Large intestine (tissue), 3 donors: ENCODE data around the gene CIB4. TPM values are rescaled to one million over a fixed set of nuclear protein-coding genes. Genes with fewer than 3 reads are reported as not detected.
"Not testable (repeated sequence)": the region's sequence is repeated elsewhere in the genome, so short reads cannot be mapped to it uniquely, and the experiment has no call there.

Source experiments
- DNase-seq, 2 donors: peaks; one replicate each; pipeline versions ENCODE4 v3.0.0 to v3.0.0-alpha.2; 2013
- H3K27ac ChIP-seq: one replicate; pipeline ENCODE4 v1.5.1; 2013; ENCODE audit warnings: low read length
- H3K27me3 ChIP-seq: 2 replicates; pipeline ENCODE4 v1.6.1; 2013; ENCODE audit warnings: low read length; ENCODE audit not compliant: control insufficient read depth, insufficient read depth
- H3K36me3 ChIP-seq: 2 replicates; pipeline ENCODE4 v1.6.1; 2013; ENCODE audit warnings: low read length; ENCODE audit not compliant: control insufficient read depth, insufficient read depth
- H3K4me1 ChIP-seq: one replicate; pipeline ENCODE4 v1.6.1; 2013; ENCODE audit warnings: low read length; ENCODE audit not compliant: control insufficient read depth, insufficient read depth
- H3K4me3 ChIP-seq: one replicate; pipeline ENCODE4 v1.5.1; 2013; ENCODE audit warnings: low read length
- H3K9me3 ChIP-seq: one replicate; pipeline ENCODE4 v1.6.1; 2013; ENCODE audit warnings: mild to moderate bottlenecking, low read depth, low read length, moderate library complexity; ENCODE audit not compliant: control insufficient read depth
- WGBS: methylation state at CpG from one replicate; pipeline ENCODE4 v1.1.5; 2013; ENCODE audit warnings: low lambda C conversion rate; ENCODE audit not compliant: insufficient coverage; 5-methylcytosine and 5-hydroxymethylcytosine counted together
- polyA plus RNA-seq: library from polyadenylated mRNA; unstranded; fragments of 120-200 nt; gene quantifications from one replicate; pipeline ENCODE4 v1.2.1, GENCODE V29; 2013

CIB4 gene
- polyA plus RNA-seq, 1 donor = 0.21 TPM

GRCh38 chr2:26568076-26568890 is 72.9 kb downstream of the CIB4 start:
- no peak for DNase-seq
- no peaks in the 10 kb centered on the region for H3K9me3 ChIP-seq
- WGBS = no CpG with 5 or more reads among the region's 7 CpGs
- H3K27me3 ChIP-seq = peaks cover 51% of the 10 kb centered on the region
- no peaks in the 10 kb centered on the region for H3K36me3 ChIP-seq
- no peak overlapping the region for H3K27ac ChIP-seq
- H3K4me3 ChIP-seq = no peak overlapping the region
- H3K4me1 ChIP-seq = no peaks in the 10 kb centered on the region

DNA sequence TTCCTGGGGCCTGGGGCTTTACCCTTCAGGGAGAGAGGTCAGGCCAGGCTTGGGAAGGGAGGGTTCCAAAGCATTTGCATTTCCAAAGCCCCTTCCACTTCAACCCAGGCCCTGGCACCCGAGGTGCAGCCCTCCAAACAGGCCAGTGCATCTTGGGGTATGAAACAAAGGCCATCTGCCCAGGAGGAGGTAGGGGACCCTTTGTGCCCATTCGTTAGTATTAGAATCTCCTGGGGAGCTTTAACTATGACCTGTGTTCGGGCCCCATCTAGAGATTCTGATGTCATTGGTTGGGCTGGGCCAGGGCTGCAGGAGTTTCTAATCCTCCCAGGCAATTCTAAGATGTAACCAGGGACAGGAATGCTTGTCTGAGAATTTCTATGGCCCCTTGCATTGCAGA is 73.6 kb downstream of the CIB4 start:
- Histone ChIP-seq H3K4me3 (no peak overlapping the region), H3K27me3 (peaks cover 55% of the 10 kb centered on the region), H3K36me3 (no peaks in the 10 kb centered on the region), H3K4me1 (no peaks in the 10 kb centered on the region), H3K27ac (no peak overlapping the region), H3K9me3 (no peaks in the 10 kb centered on the region)
- DNase-seq = no peak
- no CpG with 5 or more reads among the region's 3 CpGs for WGBS

DNA sequence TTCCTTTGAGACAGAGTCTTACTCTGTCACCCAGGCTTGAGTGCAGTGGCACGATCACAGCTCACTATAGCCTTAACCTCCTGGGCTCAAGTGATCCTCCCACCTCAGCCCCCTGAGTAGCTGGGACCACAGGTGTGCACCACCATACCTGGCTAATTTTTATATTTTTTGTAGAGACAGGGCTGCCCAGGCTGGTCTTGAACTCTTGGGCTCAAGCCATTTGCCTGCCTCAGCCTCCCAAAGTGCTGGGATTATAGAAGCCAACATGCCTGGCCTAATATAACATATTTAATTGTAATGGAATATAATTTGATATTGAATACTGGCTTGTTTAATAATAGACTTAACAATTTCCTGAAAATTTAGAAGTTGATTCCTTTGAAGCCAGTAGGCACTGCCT is 74.4 kb downstream of the CIB4 start:
- H3K27ac ChIP-seq, H3K36me3 ChIP-seq, DNase-seq, H3K9me3 ChIP-seq, H3K4me3 ChIP-seq, H3K4me1 ChIP-seq: not testable (repeated sequence)
- peaks cover 60% of the 10 kb centered on the region for H3K27me3 ChIP-seq
- no CpG with 5 or more reads among the region's 1 CpG for WGBS

GRCh38 chr2:26566081-26566375 is 75.1 kb downstream of the CIB4 start:
- no peak for DNase-seq
- no peak overlapping the region for H3K27ac ChIP-seq
- H3K9me3 ChIP-seq = no peaks in the 10 kb centered on the region
- no peaks in the 10 kb centered on the region for H3K36me3 ChIP-seq
- peaks cover 4% of the 10 kb centered on the region for H3K4me1 ChIP-seq
- no peak overlapping the region for H3K4me3 ChIP-seq
- peaks cover 62% of the 10 kb centered on the region for H3K27me3 ChIP-seq
- no CpG with 5 or more reads among the region's 6 CpGs for WGBS

DNA sequence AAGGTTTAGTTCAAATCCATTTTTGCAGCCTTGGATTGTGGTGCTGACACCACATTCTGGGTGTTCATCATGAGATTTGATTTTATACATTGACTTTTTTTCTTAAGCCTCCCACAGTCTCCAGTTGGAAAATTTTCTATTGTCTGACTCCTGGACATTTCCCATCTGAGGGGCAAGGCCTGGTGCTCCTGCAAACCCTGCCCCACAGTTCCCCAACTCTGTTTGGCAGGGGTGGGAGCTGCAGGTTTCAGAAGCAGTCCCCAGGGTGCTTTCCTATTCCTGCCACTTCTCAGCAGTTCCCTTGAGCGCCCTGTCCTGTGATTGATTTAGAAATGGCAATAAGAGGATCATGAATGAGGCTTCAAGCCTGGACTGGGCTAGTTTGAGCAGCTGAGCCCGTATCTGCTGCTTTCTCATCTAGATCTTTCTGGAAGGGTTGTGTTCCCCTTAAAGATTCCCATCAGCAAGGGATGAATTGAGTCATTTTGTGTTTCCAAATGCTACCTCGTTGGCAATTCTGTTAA is 77.0 kb downstream of the CIB4 start:
- WGBS = no CpG with 5 or more reads among the region's 3 CpGs
- peaks cover 71% of the 10 kb centered on the region for H3K27me3 ChIP-seq

GRCh38 chr2:26563686-26564085 is 77.5 kb downstream of the CIB4 start:
- peaks cover 76% of the 10 kb centered on the region for H3K27me3 ChIP-seq
- H3K36me3 ChIP-seq = no peaks in the 10 kb centered on the region
- no peaks in the 10 kb centered on the region for H3K9me3 ChIP-seq
- no peak for DNase-seq
- 100% methylated on average over 1 of the region's 5 CpGs for WGBS
- no peak overlapping the region for H3K4me3 ChIP-seq
- no peak overlapping the region for H3K27ac ChIP-seq
- H3K4me1 ChIP-seq = peaks cover 4% of the 10 kb centered on the region

More for the DNA sequence above, 77.0 kb downstream of the CIB4 start:
- Histone ChIP-seq H3K36me3 (no peaks in the 10 kb centered on the region), H3K4me1 (peaks cover 4% of the 10 kb centered on the region), H3K9me3 (no peaks in the 10 kb centered on the region), H3K4me3 (no peak overlapping the region), H3K27ac (no peak overlapping the region)
- no peak for DNase-seq

DNA sequence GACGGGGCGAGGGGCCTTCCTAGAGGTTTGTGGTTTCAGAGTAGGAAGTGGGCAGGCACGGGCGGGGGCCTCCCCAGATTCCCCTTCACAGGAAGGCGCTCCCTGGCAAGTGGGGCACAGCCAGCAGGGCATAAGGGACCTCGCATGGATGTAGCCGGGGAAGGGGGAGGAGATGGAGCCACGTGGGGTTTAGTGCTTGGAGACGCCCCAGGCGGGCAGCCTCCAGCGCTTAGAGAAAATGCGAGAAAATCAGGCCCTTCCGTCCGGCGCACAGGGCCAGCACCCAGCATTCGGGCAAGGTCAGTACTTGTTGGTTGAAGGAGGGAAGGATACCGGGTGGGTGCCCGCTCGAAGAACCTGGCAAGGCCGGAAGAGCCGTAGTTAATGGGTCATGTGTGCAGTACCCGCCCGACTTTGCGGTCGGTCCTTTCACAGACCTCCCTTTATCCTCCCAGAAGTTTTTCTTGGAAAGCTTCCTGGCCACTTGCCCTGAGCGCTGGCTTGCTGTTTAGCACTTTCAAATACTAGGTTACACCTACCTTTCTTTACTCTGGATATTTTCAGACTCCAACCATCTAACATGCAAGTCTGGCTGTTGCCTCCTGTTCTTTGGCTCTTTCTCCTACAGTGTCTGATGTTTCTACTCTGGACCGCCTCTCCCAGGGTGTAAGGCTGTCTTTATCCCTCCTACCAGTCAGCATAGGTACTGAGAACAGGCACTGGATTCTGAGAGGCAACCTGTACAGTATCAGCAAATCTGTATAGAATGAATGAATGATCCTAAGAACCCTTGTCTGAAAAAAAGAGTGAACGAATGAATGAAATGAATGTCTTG is 78.1 kb downstream of the CIB4 start:
- 72% methylated on average over 7 of the region's 28 CpGs for whole genome bisulfite sequencing
- Histone ChIP-seq H3K27me3 (peaks cover 83% of the 10 kb centered on the region), H3K4me1 (peaks cover 4% of the 10 kb centered on the region), H3K36me3 (no peaks in the 10 kb centered on the region), H3K9me3 (no peaks in the 10 kb centered on the region), H3K4me3 (peak overlapping the region; percentile 28), H3K27ac (no peak overlapping the region)
- peak in 1 of 2 donors; percentile 10 for DNase-seq

- Histone ChIP-seq H3K27me3 (peaks cover 85% of the 10 kb centered on the region), H3K4me3 (peak overlapping the region; percentile 28), H3K36me3 (no peaks in the 10 kb centered on the region), H3K4me1 (peaks cover 4% of the 10 kb centered on the region), H3K27ac (no peak overlapping the region), H3K9me3 (no peaks in the 10 kb centered on the region)
- peak; percentile 48 to 67 for DNase-seq
- WGBS = no CpG with 5 or more reads among the region's 69 CpGs
Measured at GRCh38 chr2:26561918-26562810, 79.0 kb downstream of the CIB4 start.

DNA sequence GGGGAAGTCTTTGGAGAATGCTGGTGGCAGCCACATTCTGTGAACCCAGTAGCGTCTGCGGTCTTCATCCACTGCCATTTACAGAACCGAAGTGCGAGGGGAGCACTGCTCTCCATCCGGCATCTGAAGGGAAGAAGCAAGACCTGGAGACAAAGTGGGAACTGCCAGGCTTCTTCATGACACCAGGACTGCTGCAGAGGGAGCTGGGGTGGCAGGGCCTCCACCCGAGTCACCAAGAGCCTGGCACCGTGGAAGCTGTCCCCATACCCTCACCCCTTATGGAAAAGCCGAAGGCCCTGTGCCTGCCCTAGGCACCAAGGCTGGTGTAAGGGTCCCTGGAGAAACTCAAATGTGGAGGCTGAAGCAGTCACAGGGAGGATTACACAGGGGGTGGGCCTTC is 79.8 kb downstream of the CIB4 start:
- no peak for DNase-seq
- H3K27me3 ChIP-seq = peaks cover 90% of the 10 kb centered on the region
- no peaks in the 10 kb centered on the region for H3K9me3 ChIP-seq
- no peaks in the 10 kb centered on the region for H3K36me3 ChIP-seq
- H3K27ac ChIP-seq = no peak overlapping the region
- H3K4me3 ChIP-seq = no peak overlapping the region
- WGBS = no CpG with 5 or more reads among the region's 8 CpGs
- H3K4me1 ChIP-seq = peaks cover 4% of the 10 kb centered on the region

DNA sequence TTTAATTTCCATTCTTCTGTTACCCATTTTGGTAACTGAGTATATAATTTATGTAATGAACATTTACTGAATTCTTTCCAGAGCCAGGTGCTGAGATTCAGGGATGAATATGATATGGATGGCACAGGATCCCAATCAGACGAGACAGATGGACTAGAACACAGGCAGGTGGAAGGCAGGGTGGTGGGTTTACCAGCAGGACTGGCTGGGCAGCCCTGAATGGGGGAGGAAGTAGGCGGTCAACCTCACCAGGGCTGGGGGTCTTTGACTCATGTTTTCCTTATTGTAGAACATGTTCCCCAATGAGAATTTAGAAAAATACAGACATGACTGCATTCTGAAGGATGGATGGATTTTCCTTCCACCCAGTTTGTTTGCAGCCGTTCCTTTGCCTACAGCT is 80.3 kb downstream of the CIB4 start:
- no peak for DNase-seq
- H3K27me3 ChIP-seq = peaks cover 92% of the 10 kb centered on the region

More for the DNA sequence above, 80.3 kb downstream of the CIB4 start:
- Histone ChIP-seq H3K4me1 (peaks cover 4% of the 10 kb centered on the region), H3K36me3 (no peaks in the 10 kb centered on the region), H3K9me3 (no peaks in the 10 kb centered on the region), H3K27ac (no peak overlapping the region), H3K4me3 (no peak overlapping the region)
- no CpG with 5 or more reads among the region's 3 CpGs for WGBS
